HG02759 (cell line): ENCODE results near the gene SMIM36.
"Not testable (repeated sequence)": the region's sequence is repeated elsewhere in the genome, so short reads cannot be mapped to it uniquely, and the experiment has no call there.

Experiments
- ATAC-seq: cut with Tn5 transposase; IDR thresholded peaks from one replicate; pipeline ENCODE4 v1.9.1; 2021; ENCODE audit warnings: mild to moderate bottlenecking, moderate library complexity; ENCODE audit not compliant: unreplicated experiment

The SMIM36 gene

DNA sequence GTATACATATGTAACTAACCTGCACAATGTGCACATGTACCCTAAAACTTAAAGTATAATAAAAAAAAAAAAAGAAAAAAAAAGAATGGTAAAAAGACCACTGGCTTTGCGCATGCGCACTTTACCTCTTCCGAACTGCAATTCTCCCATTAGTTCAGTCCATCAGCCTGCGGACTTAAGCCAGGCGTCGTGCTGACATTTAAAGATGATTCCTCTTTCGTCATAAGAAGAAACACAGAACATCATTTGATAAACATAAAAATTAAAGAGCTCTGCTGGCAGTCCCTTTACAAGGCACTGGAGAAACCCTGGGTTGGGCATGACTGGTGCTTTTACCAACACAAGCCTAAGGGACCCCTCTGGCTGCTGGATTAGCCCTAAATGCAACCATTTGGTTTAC lies 3.6 kb downstream of the SMIM36 start:
- ATAC-seq, result not testable (repeated sequence)

DNA sequence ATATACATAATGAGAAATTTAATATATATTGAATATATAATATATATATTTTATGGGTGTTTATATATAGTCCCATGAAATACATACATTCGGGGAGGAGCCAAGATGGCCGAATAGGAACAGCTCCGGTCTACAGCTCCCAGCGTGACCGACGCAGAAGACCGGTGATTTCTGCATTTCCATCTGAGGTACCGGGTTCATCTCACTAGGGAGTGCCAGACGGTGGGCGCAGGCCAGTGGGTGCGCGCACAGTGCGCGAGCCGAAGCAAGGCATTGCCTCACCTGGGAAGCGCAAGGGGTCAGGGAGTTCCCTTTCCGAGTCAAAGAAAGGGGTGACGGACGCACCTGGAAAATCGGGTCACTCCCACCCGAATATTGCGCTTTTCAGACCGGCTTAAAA lies 9.6 kb downstream of the SMIM36 start:
- ATAC-seq, result not testable (repeated sequence)

DNA sequence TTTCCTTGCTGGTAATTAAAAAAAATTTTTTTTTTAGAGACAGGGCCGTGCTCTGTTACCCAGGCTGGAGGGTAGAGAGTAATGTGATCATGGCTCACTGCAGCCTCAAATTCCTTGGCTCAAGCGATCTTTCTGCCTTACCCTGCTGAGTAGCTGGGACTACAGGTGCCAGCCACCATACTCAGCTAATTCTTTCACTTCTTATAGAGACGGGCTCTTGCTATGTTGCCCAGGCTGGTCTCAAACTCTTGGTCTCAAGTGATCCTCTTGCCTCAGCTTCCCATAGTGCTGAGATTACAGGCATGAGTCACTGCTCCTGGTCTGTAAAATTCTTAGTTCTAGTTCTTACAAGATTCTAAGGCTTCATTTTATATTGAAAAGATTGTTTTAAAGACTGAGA lies 11.1 kb downstream of the SMIM36 start:
- ATAC-seq, result no peak

DNA sequence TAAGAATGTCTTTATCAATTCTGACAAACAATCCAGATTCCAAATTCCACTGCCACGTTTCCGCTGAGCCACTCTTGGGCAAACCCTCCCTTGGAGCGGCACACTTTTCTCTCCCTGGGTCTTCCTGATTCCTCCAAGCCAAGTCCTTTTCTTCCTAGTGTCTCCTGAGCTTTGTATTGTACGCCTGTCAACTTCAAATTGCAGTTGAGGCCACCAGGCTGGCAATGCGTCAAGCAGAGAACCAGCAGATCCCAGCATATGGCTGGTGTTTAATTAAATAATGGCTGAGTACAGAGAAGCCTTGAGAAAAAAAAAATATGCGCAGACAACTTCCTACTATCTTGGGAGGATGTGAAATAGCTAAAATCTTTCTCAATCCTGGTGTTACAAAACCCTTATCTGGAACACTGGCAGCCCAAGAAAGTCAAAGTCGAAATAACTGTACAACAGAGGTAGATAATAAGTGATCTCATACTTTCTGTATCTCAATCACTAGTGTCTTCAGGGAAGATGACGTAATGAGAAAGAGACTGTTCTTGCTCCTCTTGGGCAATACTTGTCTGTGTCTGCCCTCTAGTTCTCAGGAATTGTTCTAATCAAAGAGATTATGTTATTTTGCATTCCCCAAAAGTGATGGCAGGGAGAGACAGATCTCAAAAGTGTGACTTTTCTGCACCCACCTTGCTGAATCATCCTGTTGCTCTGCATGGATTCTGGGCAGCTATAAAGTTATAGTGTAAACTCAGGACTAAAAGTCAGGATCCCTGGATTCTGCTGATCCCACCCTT lies 15.0 kb downstream of the SMIM36 start:
- no peak for ATAC-seq

DNA sequence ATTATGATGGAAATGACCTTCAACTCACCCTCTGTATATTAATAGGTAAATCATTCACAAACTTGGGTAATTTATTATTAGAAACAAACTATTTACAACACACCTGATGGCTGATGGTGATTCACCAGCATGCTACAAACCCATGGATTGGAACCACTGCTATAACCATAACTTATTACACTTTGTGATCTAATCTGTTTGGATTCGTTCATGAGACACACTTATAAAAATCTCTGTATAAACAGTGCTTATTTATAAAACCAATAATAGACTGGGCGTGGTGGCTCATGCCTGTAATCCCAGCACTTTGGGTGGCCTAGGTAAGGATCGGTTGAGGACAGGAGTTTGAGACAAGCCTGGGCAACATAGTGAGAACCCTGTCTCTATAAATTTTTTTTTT lies 16.0 kb downstream of the SMIM36 start:
- ATAC-seq, result no peak

DNA sequence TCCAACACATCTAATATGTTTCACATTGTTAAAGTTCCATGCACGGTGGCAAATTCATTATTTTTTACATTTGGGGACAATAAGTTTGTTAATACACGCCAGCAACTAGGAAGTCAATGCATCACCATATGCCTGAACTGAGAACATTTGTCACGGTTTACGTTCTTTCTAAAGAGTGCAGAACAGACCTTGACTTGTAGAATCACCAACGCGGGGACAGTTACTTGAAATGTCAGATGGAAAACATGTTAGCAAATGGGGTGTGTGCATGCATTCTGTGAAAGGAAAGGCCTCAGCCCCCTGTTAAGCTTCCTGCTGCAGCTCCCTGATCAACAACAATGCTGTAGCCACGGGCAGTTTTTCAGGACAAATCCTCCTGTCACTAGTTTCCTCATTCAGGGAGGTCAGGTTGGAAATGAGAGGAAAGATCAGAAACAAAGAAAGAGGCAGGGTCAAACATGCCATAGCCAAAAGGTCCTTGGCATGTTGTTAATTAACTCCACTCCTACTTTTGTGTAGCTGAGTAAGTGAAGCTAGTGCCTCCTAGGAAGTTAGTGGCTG lies 18.4 kb downstream of the SMIM36 start:
- ATAC-seq, result no peak

DNA sequence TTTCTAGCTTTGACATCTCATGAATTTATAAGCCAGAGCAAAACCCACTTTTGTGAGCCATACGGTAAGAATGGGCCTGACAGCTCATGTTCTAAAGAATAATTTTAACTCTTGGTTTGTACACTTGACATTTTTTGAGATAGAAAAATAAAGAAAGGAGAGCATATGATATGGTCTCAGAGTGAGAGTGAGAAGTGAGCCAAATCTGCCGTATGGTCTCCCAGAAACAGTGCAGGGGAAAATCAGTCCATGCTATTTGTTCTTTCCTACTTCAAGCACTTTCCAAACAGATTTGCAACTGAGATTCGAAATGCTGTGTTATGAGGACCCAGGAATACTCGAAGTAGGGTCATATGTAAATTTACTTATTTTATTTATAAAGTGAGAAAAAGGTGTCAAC lies 20.9 kb downstream of the SMIM36 start:
- ATAC-seq, result no peak

DNA sequence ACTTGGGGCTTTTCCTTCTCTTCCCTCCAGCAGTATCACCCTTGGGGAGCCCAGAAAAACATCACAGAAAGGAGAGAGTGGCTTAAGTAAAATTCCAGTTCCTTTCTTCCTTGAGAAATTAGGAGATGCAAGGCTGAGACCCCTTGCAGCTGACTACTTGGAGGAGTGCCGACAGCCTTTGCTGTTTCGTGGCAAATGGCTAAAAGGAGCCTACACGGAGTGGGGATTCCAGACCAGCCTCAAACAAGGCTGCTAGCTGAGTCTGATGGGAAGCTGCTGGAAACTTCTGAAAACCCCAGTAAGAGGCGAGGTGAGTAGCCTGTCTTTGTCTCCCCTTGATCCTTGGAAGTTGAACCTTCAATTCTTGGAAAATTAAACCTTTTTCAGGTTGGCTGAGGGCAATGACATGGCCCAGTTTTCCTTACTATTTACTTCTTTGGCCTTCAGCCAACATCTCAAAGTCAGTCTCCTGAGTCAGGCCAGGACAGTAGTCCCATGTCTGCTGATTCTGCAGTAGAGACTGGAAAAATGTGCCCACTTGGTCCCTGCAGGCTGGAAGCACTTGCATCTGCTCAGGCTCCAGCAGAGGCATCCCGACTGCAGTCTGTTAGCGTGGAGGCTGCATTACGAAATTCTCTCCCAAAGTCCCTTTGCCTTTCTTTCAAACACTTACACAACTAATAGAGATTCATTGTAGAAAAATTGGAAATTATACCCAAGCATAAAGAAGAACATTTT lies 23.4 kb downstream of the SMIM36 start:
- no peak for ATAC-seq

DNA sequence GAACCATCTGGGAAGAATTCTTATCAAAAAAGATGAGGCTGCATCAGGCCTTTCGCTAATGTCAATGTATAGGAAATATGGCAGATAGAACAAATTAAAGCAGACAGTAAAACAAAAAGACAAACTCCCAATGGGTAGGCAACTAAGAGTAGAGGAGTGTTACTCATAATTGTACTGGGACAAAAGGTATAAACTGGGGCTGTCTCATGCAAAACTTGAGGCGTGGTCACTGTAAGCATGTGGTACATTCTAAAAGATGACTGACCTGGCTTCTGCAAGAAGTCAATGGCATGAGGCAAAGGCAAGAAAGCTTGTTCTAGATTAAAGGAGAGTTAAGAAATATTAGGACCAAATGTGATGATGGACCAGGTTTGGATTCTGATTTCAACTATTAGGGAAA lies 26.7 kb downstream of the SMIM36 start:
- no peak for ATAC-seq

DNA sequence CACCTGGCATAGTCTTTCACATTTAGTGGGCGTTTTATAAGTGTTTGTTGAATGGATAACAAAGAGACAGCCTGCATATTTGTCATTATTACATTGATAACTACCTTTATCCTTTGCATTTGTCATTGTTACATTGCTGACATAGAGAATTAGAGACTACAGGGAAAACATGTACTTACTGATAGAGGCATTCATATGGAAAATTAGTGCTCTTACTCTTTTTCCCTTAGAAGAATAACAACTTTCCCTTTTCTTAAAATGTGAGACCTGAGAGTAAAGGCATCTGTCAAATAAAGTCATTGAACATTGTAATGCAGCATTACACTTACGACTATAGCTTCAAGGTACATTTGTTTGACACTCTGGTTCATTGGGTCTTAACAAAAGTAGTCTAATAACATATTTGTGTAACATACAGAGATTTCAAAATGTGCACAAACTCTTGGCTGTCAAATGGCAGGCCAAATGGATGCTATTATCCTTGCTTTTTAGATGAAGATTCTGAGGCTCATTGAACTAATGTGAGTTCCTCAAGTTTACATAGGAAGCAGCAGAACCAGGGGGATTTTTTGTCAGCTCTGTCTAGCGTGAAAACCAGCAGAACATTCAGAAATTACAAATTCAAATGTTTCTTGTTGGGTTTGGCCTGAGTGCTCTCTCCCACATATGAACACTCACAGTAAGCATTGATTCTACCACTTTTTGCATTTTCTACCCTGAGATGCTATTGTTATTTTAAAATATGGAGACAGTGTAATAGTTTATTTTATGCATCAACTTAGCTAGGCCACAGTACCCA lies 28.5 kb downstream of the SMIM36 start:
- ATAC-seq, result peak; percentile 55

DNA sequence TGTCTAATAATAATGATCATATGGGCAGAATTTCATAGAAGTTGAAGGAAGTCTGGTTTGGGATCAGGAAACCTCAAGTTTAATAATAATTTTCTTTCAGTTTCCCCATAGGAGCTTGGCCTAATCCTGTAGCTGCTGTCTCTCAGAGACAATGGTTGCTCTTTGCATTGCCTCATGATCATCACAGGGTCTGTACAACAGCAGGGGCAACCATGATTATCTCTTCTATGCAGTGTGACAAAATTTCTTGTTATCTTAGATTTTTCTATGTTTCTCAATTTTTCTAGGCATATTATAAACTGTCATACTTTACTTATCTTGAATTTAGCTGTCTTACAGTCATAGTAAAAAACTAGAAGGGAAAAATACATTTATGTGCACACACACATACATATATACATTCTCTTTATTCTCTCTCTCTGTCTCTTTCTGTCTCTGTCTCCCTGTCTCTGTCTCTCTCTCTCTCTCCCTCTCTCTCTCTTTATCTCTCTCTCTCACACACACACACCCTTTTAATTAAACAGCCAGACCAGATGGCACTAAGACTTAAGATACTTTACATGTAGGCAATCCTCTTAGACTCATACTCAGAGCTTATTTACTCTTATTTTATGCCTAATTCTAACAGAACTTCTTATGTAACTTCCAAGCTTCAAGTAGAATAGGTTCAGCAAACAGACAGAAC lies 30.5 kb downstream of the SMIM36 start:
- ATAC-seq, result no peak

DNA sequence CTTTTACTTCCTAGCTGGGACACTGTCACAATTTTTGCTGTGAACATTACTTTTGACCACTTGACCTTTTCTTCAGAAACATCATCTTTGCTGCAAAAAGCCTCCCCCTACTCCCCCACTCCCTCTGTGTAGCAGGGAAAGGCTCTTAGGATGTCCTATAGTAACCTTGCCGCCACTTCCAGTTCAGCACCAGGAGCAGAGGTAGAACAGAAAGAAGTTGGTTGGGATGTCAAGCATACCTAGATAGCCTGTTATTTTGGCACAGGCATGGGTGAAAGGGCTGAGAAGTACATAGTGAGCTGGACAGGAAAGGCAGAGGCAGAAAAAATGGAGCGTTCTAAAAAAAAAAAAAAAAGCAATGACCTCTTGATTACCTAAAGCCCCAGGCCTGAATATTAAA lies 31.3 kb downstream of the SMIM36 start:
- no peak for ATAC-seq

DNA sequence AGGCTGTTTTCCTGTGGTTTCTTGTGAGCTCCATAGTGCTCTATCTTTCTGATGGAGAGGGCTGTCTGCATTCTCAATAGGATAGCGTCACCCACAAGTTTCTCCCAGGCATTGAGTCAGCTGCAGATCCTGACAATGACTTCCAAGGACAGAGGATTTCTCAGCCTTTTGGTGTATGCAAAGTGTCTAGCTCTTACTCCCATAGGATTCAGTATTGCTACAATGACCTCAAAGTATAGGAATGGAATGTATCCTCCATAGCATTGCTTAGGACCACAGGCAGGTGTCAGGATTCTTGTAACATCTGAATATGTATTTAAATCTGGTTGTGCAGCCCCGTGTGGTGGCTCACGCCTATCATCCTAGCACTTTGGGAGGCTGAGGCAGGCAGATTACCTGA lies 32.3 kb downstream of the SMIM36 start:
- no peak for ATAC-seq

DNA sequence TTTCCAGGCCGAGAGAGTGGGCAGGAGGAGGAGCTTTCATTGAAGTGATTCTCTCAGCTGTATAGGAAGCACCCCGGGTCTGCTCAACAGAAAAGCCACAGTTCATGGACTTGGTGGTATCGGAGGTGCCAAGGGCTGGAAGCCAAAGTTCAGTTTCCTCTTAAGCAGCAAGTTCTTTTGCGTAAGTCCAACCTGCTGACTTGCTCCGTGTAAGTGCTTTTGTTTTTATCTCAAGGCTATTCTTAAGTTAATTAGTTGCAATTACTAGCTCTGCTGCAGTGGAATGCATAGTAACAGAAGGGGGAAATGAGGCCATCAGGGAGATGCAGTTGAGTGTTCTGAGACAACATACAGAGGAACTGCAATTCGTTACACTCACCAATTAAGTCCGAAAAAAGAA lies 44.6 kb downstream of the SMIM36 start:
- ATAC-seq, result no peak

DNA sequence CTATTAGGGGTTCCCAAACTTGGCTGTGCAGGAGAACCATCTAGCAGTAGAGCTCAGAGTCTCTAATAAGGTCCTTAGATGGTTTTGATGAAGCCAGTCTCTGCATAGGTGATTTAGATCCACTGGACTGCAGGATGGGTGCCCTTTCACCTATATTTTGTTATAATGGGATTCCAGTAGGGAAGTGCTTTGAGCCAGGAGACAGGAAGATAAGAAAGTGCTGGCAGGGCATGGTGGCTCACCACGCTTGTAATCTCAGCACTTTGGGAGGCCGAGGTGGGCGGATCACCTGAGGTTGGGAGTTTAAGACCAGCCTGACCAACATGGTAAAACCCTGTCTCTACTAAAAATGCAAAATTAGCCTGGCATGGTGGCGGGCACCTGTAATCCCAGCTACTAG lies 45.5 kb downstream of the SMIM36 start:
- not testable (repeated sequence) for ATAC-seq

DNA sequence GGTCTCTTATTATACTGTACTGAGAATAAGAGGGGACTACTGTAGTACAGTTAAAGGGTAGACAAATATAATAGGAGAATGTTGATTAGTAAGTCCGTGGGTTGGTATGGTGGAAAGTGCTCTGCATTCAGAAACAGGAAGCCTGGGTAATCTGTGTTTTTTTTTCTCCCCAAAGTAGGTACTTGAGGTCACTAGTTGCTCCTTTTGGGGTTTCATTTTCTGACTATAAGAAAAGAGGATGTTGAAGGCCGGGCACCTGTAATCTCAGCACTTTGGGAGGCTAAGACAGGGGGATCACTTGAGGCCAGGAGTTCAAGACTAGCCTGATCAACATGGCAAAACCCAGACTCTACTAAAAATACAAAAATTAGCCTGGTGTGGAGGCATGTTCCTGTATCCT lies 47.7 kb downstream of the SMIM36 start:
- peak; percentile 74 for ATAC-seq

DNA sequence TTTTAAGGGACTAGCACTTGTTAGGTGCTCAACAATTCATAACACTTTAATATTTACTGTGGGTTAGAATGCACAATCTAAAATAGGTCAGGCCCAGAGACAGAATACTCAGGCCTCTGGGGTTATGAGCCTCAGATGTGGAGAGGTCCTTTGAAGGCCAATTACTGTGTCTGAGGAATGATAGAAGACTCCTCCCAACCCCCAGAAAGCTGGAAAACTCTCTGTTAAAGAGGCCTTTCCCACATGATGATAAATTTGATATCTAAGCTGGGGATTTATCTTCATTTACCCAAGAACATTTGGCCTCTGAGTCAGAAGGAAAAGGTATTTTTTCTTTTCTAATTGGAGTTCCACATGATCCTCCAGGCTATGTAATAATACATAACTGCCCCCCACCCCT lies 48.5 kb downstream of the SMIM36 start:
- ATAC-seq, result no peak

DNA sequence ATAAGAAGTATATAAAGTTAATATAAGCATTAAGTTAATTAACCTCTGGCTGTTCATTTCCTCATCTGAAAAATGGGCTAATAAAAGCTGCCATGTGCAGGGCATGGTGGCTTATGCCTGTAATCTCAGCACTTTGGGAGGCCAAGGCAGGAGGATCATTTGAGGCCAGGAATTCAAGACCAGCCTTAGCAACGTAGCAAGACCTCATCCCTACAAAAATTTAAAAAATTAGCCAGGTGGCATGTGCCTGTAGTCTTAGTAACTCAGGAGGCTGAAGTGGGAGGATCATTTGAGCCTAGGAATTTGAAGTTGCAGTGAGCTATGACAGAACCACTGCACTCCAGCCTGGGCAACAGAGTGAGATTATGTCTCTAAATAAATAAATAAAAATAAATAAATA lies 49.0 kb downstream of the SMIM36 start:
- no peak for ATAC-seq

DNA sequence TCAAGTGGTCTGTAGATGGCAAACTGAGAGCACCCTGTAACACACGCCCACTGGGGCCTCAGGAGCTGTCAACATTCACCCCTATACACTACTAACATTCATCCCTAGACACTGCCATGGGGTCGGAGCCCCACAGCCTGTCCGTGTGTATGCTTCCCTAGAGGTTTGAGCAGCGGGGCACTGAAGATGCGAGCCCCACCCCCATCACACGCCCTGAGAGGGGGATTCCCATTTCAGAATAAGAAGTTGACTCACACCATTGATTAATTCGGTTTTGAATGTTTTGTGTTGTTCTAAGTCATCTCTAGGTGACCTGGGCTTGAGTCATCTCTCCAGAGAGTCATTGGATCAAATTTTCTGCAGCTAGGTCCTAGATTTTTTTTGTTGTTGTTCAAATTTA lies 52.3 kb downstream of the SMIM36 start:
- peak; percentile 68 for ATAC-seq

DNA sequence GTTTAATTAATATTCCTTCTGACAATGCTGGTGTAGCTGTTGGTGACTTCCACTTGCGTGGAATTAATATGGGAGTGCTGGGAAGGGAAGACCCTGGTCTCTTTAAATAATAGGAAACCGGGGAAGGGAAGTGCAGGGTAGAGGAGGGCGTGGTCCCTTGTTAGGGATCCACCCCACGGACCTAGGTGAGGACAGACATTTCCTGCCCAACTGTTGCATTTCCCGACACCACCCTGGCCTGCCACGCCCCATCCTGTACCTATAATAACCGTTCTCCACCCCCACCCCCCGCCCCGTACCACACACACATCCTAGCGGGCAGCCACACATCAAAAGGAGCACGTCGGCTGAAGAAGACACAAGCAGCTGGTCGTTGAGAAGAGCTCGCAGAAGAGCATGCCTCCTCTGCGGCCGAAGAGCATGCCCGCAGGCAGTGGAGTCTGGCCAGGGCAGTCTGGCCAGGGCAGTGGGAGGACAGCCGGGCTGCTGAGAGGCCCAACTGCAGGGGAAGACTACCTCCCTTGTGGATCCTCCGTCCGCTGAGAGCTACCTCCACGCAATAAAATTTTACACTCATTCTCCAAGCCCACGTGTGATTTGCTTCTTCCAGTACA lies 52.9 kb downstream of the SMIM36 start:
- no peak for ATAC-seq
